ENCODE data around the gene HIPK4.
"Not testable (repeated sequence)": the region's sequence is repeated elsewhere in the genome, so short reads cannot be mapped to it uniquely, and the experiment has no call there.

HIPK4 gene

DNA sequence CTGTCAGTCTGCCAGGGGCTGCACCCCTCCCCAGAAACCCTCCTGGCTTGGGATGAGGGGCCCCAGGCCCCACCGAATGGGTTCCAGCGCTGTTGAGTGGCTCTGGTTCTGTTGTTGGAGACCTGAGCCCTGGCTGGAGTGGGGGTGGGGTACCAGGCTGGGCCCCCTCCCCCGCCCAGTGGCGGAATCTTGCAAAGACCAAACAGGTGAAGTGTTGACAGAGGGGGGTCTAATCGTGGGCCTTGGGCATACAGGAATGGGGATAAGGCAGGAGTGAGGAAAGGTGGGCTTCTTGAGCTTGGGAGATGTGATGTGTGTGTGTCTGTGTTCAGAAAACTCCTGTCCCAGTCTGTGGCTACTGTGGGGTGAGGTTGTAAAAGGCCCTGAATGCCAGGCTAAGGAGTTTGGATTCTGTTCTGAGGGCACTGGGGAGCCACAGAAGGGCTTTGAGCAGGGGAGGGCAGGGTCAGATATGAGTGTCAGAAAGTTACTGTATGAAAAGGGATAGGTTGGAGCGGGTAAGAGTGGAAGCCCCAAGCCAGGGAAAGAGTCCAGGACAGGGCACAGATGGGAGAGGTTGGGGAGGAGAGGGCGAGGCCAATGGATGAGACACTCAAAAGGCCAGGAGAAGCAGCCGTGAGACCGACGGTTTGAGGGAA lies at the start of gene HIPK4:
Gene HIPK4, minus strand, starts transcription at position 98 of the 659 bp plus-strand sequence. CDS start 279 bp downstream, outside the sequence.
- DNase-seq: no peak

DNA sequence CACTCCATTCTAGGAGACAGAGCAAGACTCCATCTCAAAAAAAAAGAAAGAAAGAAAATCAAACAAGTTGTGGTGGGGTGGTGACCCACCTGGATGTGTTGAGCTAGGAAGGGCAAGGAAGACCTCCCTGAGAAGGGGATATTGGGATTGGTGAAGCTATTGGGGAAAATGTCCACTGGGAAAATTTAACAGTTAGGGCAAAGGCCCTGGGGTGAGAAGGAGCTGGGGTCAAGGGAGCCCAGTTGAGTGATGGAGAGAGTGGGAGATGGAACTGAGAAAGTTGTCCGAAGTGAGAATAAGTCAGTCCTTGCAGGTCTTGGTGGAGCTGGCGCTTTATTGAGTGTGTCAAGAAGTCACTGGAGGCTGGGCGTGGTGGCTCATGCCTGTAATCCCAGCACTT lies 48.3 kb upstream of the HIPK4 start:
- no peak for DNase-seq

- peak; percentile 46 for DNase-seq
Observed at GRCh38 chr19:40433391-40434216, 43.6 kb upstream of the HIPK4 start.

DNA sequence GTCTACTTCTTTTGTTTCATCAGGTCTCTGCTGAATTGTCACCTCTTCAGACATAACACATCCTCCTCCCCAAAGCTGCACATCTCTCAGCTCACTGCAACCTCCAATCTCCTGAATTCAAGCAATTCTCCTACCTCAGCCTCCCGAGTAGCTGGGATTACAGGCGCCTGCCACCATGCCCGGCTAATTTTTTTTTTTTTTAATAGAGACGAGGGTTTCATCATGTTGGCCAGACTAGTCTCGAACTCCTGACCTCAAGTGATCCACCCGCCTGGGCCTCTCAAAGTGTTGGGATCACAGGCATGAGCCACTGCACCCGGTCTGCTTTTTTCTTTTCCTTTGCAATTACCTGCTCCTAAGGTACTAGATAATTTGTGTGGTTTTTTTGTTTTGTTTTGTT lies 42.8 kb upstream of the HIPK4 start:
- DNase-seq: not testable (repeated sequence)

DNA sequence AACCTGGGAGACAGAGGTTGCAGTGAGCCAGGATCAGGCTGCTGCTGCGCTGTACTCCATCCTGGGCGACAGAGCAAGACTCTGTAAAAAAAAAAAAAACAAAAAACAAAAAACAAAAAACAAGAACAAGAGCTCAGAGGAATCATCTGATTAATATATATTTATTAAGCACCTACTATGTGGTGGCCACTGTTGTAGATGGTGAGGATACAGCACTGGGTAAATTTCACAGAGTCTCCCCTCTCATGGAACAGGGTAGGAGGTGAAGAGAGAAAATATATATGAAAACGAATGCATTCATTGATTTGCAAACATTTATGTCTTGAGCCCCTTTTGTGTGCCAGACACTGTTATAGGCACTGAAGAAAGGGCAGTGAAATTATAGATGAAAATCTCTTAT lies 41.7 kb upstream of the HIPK4 start:
- no peak for DNase-seq

DNA sequence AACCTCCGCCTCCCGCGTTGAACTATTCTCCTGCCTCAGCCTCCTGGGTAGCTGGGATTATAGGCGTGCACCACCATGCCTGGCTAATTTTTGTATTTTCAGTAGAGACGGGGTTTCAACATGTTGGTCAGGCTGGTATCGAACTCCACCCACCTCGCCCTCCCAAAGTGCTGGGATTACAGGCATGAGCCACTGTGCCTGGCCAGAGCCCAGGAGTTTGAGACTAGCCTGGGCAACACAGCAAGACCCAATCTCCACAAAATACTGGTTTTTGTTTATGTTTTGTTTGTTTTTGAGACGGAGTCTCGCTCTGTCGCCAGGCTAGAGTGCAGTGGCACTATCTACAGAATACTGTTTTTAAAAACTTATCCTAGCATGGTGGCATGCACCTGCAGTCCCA lies 40.3 kb upstream of the HIPK4 start:
- not testable (repeated sequence) for DNase-seq

GRCh38 chr19:40428197-40428596 lies 38.2 kb upstream of the HIPK4 start:
- not testable (repeated sequence) for DNase-seq

GRCh38 chr19:40425450-40426287 lies 35.7 kb upstream of the HIPK4 start, which contains the start of gene SERTAD1:
SERTAD1 (minus strand) TSS chr19:40425992; CDS start chr19:40423546, 2,446 bp downstream.
- DNase-seq: peak; percentile 100

DNA sequence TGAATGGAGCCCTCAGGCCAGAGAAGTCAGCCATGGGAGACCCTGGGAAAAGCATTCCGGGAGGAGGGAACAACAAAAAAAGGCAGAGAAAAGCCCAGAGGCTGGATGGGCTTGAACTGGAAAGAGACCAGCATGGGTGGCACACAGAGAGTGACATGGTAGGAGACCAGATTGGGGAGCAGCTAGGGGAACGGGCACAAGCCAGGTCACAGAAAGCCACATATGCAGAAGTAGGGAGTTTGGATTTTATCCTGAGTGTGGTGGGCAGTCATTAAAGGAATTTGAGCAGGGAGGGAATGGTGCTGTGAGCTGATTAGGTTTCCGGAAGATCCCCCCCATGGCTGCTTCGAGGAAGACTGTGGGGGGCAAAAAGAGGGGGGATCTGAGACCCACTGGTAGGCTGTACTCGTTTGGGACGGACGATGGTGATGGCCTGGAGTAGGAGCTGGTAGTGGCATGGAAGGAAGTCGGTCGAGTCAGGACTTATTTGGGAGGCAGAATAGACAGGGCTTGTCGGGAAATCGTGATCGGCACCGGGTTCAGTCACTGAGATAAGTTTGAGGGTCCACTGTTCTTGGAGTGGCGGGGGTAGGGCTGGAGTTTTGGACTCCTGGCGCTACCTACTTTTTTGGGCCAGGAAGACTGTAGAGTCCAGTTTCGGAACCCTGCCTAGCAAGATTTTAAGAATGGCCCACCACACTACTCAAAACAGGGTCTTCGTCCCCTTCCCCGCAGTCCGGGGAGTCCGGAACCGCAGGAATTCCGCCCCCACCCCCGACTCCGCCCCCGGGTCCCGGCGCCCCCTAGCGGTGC lies 34.9 kb upstream of the HIPK4 start:
- no peak for DNase-seq

GRCh38 chr19:40423938-40424337 lies 34.0 kb upstream of the HIPK4 start:
- no peak for DNase-seq

- no peak for DNase-seq
Observed at GRCh38 chr19:40422748-40423566, 33.0 kb upstream of the HIPK4 start.

- DNase-seq: no peak
Observed at GRCh38 chr19:40421993-40422747, 32.2 kb upstream of the HIPK4 start.

- peak; percentile 68 for DNase-seq
Observed at GRCh38 chr19:40420766-40421765, 31.1 kb upstream of the HIPK4 start.

DNA sequence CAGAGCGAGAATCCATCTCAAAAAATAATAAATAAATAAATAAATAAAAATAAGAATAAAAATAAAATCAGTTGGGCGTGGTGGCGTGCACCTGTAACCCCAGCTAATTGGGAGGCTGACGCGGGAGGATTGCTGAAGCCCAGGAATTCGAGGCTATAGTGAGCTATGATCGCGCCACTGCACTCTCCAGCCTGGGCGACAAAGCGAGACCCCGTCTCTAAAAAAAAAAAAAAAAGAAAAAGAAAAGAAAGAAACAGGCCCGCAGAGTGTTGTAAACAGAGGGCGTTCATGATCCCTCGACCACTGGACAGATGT lies 30.4 kb upstream of the HIPK4 start:
- DNase-seq: no peak

DNA sequence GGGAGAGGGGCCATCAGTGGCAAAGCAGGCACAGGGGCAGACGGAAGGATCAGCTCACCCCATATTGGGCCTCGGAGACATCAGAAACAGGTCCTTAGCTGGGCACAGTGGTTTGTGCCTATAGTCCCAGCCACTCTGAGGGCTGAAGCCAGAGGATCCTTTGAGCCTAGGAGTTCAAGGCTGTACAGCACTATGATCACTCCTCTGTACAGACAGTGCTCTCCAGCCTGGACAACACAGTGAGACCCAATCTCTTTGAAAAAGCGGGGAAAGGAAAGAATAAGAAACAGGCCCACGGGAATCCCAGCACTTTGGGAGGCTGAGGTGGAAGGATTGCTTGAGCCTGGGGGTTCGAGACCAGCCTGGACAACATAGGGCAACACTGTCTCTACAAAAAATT lies 29.8 kb upstream of the HIPK4 start:
- no peak for DNase-seq

DNA sequence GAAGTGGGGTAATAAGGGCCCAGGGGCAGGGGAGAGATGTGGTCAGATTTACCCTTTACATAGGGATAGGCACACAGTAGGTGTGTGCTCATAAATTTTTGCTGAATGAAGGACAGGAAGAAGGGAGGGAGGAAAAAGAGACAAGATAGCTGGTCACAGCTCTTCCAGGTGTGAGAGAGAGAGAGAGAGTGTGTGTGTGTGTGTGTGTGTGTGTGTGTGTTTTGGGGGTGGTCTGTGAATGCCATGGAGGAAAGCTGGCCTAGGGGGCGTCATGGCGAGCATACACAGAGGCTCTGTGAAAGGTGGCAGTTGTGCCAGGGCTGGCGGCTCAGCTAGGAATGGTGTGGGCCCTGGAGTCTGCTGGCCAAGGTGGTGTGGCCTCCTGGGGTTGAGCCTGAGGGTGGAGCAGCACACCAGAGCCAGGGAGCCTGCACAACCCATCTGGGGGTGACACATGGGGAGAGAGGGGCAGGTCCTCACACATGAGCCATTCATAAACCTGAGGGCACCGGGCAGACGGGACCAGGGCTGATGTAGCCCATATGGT lies 29.2 kb upstream of the HIPK4 start:
- no peak for DNase-seq

- no peak for DNase-seq
Observed at GRCh38 chr19:40418040-40418439, 28.1 kb upstream of the HIPK4 start.

GRCh38 chr19:40417643-40417981 lies 27.6 kb upstream of the HIPK4 start:
- no peak for DNase-seq

DNA sequence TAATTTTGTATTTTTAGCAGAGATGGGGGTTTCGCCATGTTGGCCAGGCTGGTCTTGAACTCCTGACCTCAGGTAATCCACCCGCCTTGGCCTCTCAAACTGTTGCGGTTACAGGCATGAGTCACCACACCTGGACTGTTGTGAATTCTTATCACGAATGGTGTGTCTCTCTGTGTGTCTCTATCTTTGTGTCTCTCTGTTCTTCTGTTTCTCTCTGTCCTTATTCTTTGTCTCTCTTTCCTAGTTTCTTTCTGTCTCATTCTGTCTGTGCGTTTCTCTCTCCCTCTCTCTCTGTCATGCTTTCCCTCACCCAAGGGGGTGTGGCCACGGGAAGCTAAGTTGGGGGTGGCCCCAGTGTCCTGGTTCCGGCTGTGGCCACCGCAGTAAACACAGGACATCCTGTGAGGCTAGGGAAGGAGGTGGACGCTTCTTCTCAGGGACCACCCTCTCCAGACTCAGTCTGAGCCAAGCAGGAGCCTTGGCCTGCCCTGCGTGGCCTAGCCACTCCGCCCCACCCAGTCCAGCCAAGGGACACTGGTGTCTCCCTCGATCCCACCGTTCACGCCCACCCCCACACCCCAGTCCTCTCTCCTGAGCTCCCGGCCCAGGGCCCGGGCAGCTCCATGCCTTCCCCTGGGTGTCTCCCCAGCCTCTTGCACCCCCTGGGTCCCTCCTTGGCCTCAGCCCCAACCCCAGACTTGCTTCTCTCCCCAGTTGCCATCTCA lies 27.1 kb upstream of the HIPK4 start:
- no peak for DNase-seq
